GM18508 (cell line): Measurements from ENCODE around the gene ADGRG1.

Experiments
- ATAC-seq: cut with Tn5 transposase; IDR thresholded peaks from one replicate; pipeline ENCODE4 v1.9.1; 2021; ENCODE audit warnings: moderate number of reproducible peaks; ENCODE audit not compliant: insufficient read depth, unreplicated experiment

Gene ADGRG1

DNA sequence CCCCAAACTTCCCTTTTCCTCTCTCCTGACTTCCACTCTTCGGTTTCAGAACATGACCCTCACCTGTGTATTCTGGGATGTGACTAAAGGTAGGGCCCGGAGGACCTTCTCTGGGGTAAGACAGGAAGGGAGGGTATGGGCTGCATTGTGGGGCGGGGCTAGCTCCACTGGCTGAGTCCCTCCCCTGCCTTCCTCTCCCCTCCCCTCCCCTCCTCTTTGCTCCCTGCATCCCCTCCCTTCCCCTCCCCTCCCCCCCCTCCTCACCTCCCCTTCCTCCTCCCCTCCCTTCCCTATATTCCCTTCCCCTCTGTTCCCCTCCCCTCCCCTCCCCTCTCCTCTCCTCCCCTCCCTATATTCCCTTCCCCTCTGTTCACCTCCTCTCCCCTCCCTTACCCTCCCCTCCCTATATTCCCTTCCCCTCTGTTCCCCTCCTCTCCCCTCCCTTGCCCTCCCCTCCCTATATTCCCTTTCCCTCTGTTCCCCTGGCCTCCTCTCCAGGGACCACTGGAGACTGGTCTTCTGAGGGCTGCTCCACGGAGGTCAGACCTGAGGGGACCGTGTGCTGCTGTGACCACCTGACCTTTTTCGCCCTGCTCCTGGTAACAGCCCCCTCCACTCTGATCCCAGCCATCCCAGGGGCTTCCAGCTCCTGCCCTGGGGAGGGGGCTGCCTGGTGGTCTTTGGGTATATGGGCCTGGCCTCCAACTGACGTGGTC lies 51.5 kb downstream of the ADGRG1 start:
- no peak for ATAC-seq

DNA sequence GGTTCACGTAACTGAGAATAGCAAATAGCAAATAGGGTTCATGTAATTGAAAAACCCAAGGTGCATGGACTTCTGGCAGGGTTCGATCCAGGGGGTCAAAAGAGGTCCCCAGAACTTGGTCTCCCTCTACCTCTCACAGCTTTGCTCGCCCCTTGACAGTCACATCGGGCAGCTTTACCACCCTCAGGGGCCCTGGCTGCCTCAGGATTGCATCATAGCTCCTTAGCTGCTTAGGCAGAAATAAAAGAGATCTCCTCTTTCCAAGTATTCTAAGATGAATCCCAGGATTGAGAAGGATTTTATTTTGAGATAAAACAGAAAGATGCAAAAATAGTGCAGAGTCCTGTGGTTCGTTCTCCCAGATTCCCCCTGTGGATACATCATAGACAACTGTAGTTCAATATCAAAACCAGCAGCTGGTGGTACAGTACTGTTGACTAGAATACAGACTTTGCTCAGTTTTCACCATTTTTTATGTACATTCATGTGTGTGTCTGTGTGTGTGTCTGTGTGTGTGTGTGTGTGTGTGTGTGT lies 52.5 kb downstream of the ADGRG1 start:
- ATAC-seq = no peak

DNA sequence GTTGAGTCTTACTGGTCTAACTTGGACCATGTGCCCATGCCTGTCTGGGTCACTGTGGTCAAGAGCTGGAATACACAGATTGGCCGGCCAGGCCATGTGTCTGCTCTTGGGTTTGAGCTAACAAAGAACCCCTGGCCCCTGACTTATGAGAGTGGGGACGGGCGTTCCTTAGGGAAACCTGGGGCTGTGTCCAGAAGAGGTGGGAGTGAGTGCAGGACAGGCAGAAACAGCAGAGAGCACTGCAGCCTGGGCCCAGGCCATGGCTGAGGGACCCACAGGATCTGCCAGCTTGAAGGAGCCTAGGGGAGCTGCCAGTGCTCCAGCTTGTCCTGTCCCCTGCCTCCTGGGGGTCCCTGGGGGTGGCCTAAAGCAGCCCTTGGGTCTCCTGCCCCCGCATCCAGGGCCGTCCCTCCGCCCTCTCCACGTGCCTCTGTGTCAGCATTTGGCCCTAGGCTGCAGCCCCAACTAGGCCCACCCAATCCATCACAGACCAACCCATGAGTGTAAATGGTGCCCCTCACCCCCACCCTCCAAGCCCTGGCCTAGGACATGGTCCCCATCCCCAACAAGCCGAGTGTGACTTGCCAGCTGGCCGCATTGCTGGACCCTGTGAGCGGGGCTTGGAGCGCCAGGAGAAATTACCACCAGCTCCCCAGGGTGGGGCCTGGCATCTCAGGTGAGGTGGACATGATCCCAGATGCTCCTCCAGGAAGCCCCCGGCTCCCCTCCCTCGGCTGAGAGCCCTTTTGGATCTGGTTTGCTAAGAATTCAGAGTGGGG lies 53.7 kb downstream of the ADGRG1 start:
- no peak for ATAC-seq

DNA sequence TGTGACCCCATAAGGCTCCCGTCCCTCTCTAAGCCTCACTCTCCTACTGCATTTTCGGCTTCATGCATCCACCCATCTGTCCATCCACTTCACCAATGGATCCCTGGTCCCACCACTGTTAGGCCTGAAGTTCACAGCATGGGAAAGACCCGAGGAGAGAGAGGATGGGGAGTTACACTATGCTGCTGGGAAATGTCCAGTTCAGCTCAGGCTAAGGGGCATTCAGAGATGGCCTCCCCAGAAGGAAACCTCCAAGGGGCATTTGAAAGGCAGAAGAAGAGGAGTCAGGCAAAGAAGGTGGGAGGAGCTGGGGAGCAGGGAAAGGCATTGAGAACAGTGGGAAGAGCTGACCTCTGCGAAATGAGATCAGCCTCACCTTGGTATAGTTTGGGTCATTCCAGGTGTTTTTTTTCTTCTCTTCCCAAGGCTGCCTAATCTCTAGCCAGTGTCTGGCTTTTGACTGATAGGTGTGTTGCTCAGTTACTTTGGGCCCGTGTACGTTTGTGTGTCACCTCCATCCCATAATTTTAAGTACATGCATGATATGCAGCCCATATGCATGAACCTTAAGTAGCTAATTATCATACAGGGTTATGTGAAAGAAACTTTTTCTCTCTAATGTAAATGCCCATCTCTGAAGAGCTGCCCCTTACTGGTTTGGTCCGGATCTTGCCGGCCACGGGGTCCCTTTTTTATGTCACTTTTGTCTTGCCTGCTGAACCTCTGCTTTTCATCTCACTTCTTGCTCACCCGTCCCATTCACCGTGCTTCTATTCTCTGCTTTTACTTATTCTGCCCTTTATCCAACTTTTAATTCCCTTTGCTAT lies 54.6 kb downstream of the ADGRG1 start:
- ATAC-seq = no peak

DNA sequence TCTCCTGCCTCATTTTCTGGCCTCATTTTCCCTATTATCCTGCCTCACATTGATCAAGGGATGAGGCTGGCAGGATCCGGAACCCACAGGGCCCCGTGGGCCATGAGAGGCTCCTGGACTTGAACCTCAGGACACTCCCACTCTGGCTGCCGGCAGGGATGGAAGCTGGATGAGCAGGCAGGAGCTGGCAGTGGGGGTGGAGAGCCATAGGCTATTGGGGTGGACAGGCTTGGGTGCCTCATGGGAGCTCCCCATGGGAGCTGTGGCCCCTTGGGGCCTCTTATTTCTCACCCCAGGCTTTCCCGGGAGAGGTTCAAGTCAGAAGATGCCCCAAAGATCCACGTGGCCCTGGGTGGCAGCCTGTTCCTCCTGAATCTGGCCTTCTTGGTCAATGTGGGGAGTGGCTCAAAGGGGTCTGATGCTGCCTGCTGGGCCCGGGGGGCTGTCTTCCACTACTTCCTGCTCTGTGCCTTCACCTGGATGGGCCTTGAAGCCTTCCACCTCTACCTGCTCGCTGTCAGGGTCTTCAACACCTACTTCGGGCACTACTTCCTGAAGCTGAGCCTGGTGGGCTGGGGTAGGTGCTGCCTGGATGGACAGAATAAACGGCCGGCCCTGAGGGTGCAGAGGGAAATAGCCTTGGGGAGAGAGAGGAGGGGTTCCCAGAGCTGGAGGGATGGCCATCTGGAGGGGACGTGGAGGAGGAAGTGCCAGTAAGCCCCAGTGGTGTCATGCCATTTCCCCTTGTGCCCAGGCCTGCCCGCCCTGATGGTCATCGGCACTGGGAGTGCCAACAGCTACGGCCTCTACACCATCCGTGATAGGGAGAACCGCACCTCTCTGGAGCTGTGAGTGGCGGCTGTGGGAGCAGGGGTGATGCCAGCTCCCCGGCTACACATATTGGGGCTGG lies 55.5 kb downstream of the ADGRG1 start:
- no peak for ATAC-seq

DNA sequence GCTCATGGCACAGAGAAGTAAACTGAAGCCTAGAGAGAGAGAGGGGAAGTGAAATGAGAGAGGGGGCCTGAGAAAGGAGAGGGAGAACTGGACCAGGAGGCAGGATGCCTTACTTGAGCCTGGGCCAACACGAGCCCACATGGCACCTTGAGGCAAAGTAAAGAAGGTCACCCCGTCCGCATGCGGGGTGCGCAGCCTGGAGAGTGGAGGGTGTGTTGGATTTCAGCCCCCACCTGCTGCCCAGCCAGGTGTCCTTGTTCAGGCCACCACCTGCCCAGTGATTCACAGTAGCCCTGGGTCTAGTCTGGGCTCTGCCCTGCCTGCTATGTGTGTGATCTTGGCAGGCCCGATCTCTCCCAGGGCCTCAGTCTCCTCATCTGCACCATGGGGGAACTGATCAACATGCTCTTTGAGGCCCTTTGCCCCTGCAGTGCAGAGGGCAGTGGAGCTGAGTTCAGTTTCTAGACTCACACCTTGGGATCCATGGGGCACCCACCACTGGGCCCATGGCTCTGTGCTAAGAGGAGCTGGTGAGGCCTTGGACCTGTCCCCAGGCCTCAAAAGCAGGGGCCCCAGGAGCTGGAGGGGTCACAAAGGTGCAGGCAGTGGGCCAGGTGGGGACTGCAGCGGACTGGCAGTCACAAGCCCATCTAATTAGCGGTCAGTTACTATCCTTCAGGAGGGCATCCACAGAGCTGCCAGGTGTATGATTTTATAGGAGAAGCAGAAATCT lies 56.4 kb downstream of the ADGRG1 start:
- no peak for ATAC-seq

DNA sequence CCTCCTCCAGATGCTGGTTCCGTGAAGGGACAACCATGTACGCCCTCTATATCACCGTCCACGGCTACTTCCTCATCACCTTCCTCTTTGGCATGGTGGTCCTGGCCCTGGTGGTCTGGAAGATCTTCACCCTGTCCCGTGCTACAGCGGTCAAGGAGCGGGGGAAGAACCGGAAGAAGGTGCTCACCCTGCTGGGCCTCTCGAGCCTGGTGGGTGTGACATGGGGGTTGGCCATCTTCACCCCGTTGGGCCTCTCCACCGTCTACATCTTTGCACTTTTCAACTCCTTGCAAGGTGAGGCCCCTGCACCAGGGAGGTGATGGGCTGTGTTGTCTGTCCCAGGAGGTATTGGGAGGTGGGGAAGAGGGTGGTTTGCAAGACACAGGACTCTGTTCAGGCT lies 57.2 kb downstream of the ADGRG1 start:
- ATAC-seq = no peak

DNA sequence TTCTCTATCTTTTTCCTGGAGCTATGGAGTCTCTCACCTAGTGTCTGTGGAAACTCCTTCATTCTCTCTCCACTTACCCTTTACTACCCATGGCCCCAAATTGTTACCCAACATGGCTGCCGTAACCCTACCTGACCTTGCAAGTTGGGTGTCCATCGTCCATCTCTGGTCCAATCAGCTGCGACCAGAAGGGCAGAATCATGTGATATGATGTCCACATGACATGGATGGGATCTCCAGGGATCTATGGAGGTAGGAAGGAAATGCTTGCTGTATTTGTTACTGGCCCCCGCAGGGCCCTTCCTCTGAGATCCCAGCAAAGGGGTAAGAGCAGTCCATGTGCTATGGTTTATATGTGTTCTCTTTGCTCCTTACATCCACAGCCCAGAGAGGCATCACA lies 58.1 kb downstream of the ADGRG1 start:
- ATAC-seq = no peak

DNA sequence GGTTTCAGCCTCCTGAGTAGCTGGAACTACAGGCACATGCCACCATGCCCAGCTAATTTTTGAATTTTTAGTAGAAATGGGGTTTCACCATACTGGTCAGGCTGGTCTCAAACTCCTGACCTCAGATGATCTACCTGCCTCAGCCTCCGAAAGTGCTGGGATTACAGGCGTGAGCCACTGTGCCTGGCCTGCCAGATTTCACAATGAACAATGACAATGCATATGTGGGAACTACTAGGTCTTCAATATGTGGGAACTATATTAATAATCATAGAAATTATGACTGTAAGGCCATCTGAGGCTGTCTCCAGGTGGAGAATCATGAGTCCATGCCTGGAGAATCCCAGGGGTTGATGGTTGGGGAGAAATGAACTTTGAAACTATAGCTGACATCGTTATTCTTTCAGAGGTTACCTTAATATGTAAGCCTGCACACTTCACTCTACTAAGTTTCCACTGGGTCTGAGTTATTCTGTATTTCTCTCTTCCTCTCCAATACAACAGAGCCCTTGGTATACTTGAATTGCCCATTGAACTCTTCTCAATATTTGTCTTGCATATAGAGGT lies 59.0 kb downstream of the ADGRG1 start:
- ATAC-seq = no peak

DNA sequence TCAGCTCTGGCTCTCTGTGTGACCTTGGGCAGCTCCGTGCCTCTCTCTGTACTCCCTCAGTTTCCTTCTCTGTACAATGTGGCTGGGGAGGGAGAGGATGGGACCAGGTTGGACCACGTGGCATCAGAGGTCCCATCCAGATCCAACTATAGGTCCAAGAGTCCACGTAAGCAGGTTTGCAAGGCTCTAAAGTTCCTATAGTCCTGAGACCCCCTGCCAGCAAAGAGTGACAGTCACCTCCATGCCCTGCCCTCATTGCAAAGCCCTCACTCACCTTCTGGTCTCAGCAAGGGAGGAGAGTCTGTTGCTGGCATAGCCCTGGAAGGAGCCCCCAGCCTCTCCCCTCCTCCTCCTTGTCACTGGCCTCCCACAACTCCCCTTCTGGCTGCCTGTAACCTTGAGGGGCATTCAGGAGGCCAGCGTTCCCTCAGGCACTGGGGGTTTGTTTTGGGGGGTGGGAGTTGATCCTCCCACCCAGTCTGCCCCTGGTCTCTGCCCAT lies 60.1 kb downstream of the ADGRG1 start:
- no peak for ATAC-seq

DNA sequence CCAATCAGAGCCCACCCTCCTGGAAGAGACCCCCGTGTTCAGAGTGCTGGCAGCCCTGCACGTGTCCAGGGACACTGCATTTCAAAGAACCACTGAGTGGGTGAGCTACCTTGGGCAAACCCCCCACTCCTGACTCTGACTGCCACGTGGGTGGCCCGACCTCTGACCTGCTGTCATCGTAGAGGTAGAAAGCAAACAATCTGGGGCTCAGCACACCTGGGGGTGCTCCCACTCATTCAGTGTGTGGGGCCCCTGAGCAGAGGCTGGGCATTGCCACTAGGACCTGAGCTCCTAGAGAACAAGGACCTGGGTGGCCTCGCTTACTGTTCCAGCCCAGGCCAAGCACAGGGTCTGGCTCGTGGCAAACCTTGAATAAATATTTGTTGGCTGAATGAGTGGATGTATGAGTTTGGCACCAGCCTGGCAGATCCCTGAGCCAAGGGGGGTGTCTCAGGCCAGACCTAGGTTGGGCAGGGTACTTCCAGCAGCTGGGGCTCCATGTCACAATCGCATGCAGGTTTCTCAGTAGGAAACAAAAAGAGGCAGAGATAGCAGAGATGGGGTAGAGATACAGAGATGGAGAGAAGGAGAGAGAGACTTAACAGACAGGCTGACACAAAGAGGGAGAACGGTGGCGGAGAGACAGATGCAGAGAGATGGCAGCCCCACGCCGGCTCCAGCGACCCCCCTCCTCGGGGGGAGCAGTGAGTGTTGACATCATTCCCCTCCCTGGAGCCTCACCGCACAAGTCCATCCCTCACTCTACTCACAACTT lies 60.7 kb downstream of the ADGRG1 start:
- ATAC-seq = no peak

DNA sequence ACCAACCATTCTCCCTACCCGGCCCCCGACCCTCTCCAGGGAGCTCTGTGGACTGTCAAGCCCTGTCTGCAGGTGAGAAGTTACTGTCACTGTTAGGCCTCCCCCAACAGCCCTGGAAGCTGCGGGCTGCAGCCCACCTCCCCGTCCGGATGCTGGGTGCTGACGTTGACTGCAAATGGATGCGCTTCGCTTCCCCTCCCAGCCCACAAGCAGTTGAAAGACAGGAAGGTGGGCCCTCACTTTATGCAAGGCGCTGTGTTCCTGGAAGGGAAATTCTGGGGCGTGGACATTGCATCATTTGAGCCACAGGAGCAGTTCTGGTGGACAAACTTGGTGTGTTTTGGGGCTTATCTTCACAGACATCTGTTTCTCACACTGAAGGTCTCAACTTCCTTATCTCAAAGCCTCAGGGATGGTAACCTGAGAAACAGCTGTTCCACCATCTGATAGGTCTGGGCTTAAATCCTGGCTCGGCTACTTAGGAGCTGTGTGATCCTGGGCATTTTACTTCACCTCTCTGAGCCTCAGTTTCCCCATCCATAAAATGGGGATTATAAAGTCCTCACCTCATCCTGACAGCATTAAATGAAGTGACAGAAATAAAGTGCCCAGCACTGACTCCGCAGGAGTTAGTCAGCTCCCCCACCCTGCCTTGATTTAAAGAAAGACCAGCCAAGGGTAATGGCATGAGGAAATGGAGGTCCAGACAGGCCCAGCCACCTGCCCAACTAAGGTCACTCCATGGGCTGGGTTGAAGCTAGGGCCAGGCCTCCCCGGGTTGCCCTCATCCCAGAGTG lies 61.5 kb downstream of the ADGRG1 start:
- ATAC-seq = peak; percentile 54

DNA sequence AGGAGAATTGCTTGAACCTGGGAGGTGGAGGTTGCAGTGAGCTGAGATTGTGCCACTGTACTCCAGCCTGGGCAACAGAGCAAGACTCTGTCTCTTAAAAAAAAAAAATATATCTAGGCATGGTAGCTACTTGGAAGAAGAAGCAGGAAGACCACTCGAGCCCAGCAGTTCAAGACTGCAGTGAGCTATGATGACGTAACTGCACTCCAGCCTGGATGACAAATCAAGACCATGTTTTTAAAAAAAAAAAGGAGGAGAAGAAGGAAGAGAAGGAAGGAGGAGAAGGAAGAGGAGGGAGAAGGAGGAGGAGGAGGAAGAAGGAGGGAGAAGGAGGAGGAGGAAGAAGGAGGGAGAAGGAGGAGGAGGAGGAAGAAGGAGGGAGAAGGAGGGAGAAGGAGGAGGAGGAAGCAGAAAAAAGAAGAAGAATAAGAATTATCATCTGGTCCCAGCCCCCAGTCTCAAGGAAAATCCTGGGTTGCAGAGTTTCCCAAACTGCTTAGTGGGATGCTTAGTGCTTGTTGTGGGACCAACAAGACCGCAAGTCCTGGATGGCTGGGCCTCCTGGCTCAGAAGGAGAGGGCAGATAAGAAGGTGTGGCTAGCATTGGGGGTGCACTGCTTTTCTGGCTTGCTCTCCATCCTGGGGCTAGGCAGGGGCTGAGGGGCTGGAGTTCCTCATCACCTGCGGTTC lies 62.5 kb downstream of the ADGRG1 start:
- ATAC-seq = no peak

DNA sequence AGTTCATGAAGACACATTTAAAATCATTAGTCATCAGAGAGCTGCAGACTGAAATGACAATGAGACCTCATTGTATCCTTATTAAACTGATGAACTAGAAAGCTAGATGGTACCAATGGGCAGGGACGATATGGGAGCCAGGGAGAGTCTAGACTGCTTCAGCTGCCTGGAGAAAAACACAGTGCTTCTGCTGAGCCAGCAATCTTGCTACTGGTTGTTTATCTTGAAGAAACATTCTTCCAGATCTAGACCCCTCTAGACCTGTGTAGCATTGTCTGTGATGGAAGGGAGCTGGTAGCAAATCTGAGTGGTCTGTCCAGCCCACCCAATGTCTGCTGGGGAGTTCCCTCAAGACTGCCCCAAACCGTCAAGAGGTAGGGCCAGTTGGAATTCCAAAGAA lies 64.2 kb downstream of the ADGRG1 start:
- ATAC-seq = no peak

DNA sequence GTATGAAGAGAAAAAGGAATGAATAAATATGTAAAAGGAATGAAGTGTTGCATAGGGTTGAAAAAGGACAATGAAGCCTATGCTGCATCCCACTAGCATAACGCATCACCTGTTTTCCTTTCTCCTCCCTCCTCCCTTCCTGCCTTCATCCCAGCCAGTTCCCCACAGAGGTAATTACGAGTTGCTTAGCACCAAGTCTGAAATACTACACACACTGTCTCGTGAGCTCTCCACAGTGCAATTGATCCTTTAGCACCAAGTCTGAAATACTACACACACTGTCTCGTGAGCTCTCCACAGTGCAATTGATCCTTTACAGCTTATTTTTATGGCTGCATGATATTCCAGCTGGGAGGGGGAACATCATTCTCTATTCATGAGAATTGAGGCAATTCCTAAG lies 65.1 kb downstream of the ADGRG1 start:
- ATAC-seq = no peak

DNA sequence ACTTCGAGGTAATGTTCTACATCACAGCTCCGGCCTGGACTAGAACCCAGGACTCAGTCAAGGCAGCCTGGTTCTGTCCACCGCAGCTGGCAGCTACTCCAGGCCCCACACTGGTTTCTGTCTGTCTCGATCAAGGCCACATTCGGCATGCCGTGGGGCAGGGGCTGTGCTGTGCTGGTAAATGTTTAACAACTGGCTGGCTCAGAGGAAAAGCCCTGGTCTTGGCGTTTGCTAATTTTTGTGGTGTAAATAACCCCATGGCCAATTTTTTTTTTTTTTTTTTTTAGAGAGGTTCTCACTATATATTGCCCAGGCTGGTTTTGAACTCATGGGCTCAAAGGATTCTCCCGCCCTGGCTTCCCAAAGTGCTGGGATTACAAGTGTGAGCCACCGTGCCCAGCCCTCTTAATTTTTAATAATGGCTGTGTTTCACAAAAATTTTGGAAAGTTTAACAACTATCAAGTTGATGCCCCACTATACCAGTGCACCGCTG lies 65.8 kb downstream of the ADGRG1 start:
- no peak for ATAC-seq
